Common myeloid progenitor, CD34-positive (primary cell): Measurements from ENCODE around the gene PLXNA4.
"Not testable (repeated sequence)": the region's sequence is repeated elsewhere in the genome, so short reads cannot be mapped to it uniquely, and the experiment has no call there.

Experiments used
- CTCF ChIA-PET: fragments of 350-600 bp; sonication (Branson Sonifier 250); formaldehyde crosslinking; loops from one replicate; lab custom pipeline; 2021; ENCODE audit warnings: antibody characterized with exemption; lab: Charles Lee
- POLR2A ChIA-PET: fragments of 350-600 bp; sonication (Branson Sonifier 250); formaldehyde crosslinking; loops from one replicate; lab custom pipeline; 2021; ENCODE audit warnings: antibody characterized with exemption; lab: Charles Lee
- DNase-seq, 3 donors: peaks; one replicate each; pipeline versions ENCODE4 v3.0.0 to v3.0.0-alpha.2; 2013
- H3K27ac ChIP-seq, 2 experiments: 1 replicate in 1 of 2; 2 replicates in 1 of 2; pipeline ENCODE4 v1.7.0; 2013; ENCODE audit warnings: inconsistent platforms in 2 of 2, low read length in 2 of 2, mild to moderate bottlenecking in 2 of 2, low read depth in 1 of 2, moderate library complexity in 1 of 2; ENCODE audit not compliant: severe bottlenecking in 2 of 2, insufficient read depth in 1 of 2, poor library complexity in 1 of 2
- H3K27me3 ChIP-seq, 5 experiments: replicated peaks in 2 of 5; 1 replicate in 3 of 5; 2 replicates in 2 of 5; pipeline versions ENCODE4 v1.6.1 to v1.7.0; 2013; ENCODE audit warnings: low read length in 4 of 5, mild to moderate bottlenecking in 2 of 5, moderate library complexity in 2 of 5, inconsistent platforms in 1 of 5; ENCODE audit not compliant: insufficient read depth in 5 of 5, control insufficient read depth in 4 of 5
- H3K36me3 ChIP-seq, 4 experiments: 1 replicate in 2 of 4; 2 replicates in 2 of 4; pipeline versions ENCODE4 v1.6.1 to v1.7.0; 2013; ENCODE audit warnings: low read length in 3 of 4, control low read depth in 1 of 4, mild to moderate bottlenecking in 1 of 4; ENCODE audit not compliant: control insufficient read depth in 4 of 4, insufficient read depth in 4 of 4
- H3K4me1 ChIP-seq, 4 experiments: 1 replicate in 3 of 4; 2 replicates in 1 of 4; pipeline versions ENCODE4 v1.6.1 to v1.7.1; 2013; ENCODE audit warnings: low read length in 3 of 4, mild to moderate bottlenecking in 3 of 4, control low read depth in 1 of 4, inconsistent platforms in 1 of 4, moderate library complexity in 1 of 4; ENCODE audit not compliant: control insufficient read depth in 4 of 4, insufficient read depth in 4 of 4; ENCODE audit errors: control extremely low read depth in 1 of 4
- H3K4me3 ChIP-seq, 7 experiments: 1 replicate in 4 of 7; 2 replicates in 3 of 7; pipeline versions ENCODE4 v1.5.1 to v1.7.0; 2013; ENCODE audit warnings: mild to moderate bottlenecking in 7 of 7, low read length in 6 of 7, moderate library complexity in 6 of 7, inconsistent platforms in 2 of 7, low read depth in 2 of 7, control low read depth in 1 of 7; ENCODE audit not compliant: insufficient read depth in 4 of 7, control insufficient read depth in 1 of 7; ENCODE audit errors: extremely low read depth in 1 of 7
- H3K9me3 ChIP-seq, 5 experiments: 1 replicate in 4 of 5; 2 replicates in 1 of 5; pipeline versions ENCODE4 v1.6.1 to v1.7.1; 2013; ENCODE audit warnings: low read length in 4 of 5, mild to moderate bottlenecking in 2 of 5, inconsistent platforms in 1 of 5, low read depth in 1 of 5, moderate library complexity in 1 of 5; ENCODE audit not compliant: control insufficient read depth in 4 of 5, insufficient read depth in 2 of 5; ENCODE audit errors: control extremely low read depth in 1 of 5
- WGBS: methylation state at CpG from one replicate; pipeline ENCODE4 v1.1.5; 2013; ENCODE audit not compliant: insufficient coverage; 5-methylcytosine and 5-hydroxymethylcytosine counted together

Gene PLXNA4

GRCh38 chr7:132176719-132177118 is 399.6 kb downstream of the PLXNA4 start:
- ChIA-PET CTCF (no interaction called here), POLR2A (no interaction called here)
- peaks cover 0 to 3% (median 0%) of the 10 kb centered on the region in 5 experiments for H3K27me3 ChIP-seq
- whole genome bisulfite sequencing: 88% methylated on average over 8 of the region's 8 CpGs
- no peak overlapping the region for H3K4me3 ChIP-seq
- H3K27ac ChIP-seq: no peak overlapping the region
- no peaks in the 10 kb centered on the region for H3K4me1 ChIP-seq
- no peak for DNase-seq
- no peaks in the 10 kb centered on the region for H3K9me3 ChIP-seq
- H3K36me3 ChIP-seq: no peaks in the 10 kb centered on the region

GRCh38 chr7:132171130-132171576 is 405.1 kb downstream of the PLXNA4 start:
- WGBS: 86% methylated on average over 3 of the region's 5 CpGs
- Histone ChIP-seq H3K36me3 (no peaks in the 10 kb centered on the region), H3K27ac (no peak overlapping the region), H3K9me3 (no peaks in the 10 kb centered on the region), H3K4me3 (no peak overlapping the region), H3K4me1 (no peaks in the 10 kb centered on the region), H3K27me3 (peaks cover 0 to 18% (median 0%) of the 10 kb centered on the region in 5 experiments)
- no peak for DNase-seq
- POLR2A ChIA-PET: no interaction called here
- CTCF ChIA-PET: no interaction called here

GRCh38 chr7:132169730-132170129 is 406.5 kb downstream of the PLXNA4 start:
- Histone ChIP-seq H3K27me3 (peaks cover 0 to 22% (median 0%) of the 10 kb centered on the region in 5 experiments), H3K9me3 (no peaks in the 10 kb centered on the region), H3K4me3 (no peak overlapping the region), H3K27ac (no peak overlapping the region), H3K36me3 (no peaks in the 10 kb centered on the region), H3K4me1 (no peaks in the 10 kb centered on the region)
- ChIA-PET CTCF (no interaction called here), POLR2A (no interaction called here)
- WGBS: 66% methylated on average over 6 of the region's 9 CpGs
- DNase-seq: no peak

GRCh38 chr7:132168239-132168638 is 408.0 kb downstream of the PLXNA4 start:
- ChIA-PET CTCF (no interaction called here), POLR2A (no interaction called here)
- Histone ChIP-seq H3K9me3 (no peaks in the 10 kb centered on the region), H3K27me3 (peaks cover 0 to 33% (median 0%) of the 10 kb centered on the region in 5 experiments), H3K36me3 (no peaks in the 10 kb centered on the region), H3K4me1 (no peaks in the 10 kb centered on the region), H3K27ac (no peak overlapping the region), H3K4me3 (no peak overlapping the region)
- DNase-seq: no peak
- 96% methylated on average over 17 of the region's 17 CpGs for WGBS

- H3K4me3 ChIP-seq, H3K4me1 ChIP-seq, H3K36me3 ChIP-seq, H3K27ac ChIP-seq, CTCF ChIA-PET, POLR2A ChIA-PET, H3K9me3 ChIP-seq, DNase-seq: not testable (repeated sequence)
- peaks cover 0 to 45% (median 3%) of the 10 kb centered on the region in 5 experiments for H3K27me3 ChIP-seq
- WGBS: 93% methylated on average over 6 of the region's 7 CpGs
These were observed 410.6 kb downstream of the PLXNA4 start for GRCh38 chr7:132165695-132166094.

- WGBS: 87% methylated on average over 7 of the region's 12 CpGs
- ChIA-PET CTCF (no interaction called here), POLR2A (no interaction called here)
- no peaks in the 10 kb centered on the region for H3K9me3 ChIP-seq
- H3K4me1 ChIP-seq: no peaks in the 10 kb centered on the region
- no peak overlapping the region for H3K4me3 ChIP-seq
- DNase-seq: no peak
- no peak overlapping the region for H3K27ac ChIP-seq
- H3K36me3 ChIP-seq: no peaks in the 10 kb centered on the region
- H3K27me3 ChIP-seq: peaks cover 0 to 39% (median 3%) of the 10 kb centered on the region in 5 experiments
These were observed 411.6 kb downstream of the PLXNA4 start for GRCh38 chr7:132164558-132165125.

- H3K36me3 ChIP-seq: no peaks in the 10 kb centered on the region
- 55% methylated on average over 9 of the region's 12 CpGs for WGBS
- DNase-seq: no peak
- peaks cover 0 to 38% (median 5%) of the 10 kb centered on the region in 5 experiments for H3K27me3 ChIP-seq
- CTCF ChIA-PET: interaction anchor here (2.1 kb wide), 1 partner anchor 14 kb away, joined by 4 read pairs; no protein-coding TSS in a partner anchor
- H3K9me3 ChIP-seq: no peaks in the 10 kb centered on the region
- no peak overlapping the region for H3K27ac ChIP-seq
- no peaks in the 10 kb centered on the region for H3K4me1 ChIP-seq
- H3K4me3 ChIP-seq: no peak overlapping the region
- POLR2A ChIA-PET: no interaction called here
These were observed 413.6 kb downstream of the PLXNA4 start for GRCh38 chr7:132162556-132163144.
